GM12891 (cell line): Measurements from ENCODE around the gene FNDC7.

Experiments used
- PAX5 ChIP-seq: IDR thresholded peaks from 2 replicates; pipeline ENCODE4 v1.6.1; 2011; ENCODE audit warnings: low read length, moderate library complexity, mild to moderate bottlenecking; ENCODE audit not compliant: insufficient read depth, severe bottlenecking
- POLR2A ChIP-seq: IDR thresholded peaks from 2 replicates; pipeline ENCODE4 v1.6.1; 2011; ENCODE audit warnings: low read depth, low read length, control low read depth
- POLR2AphosphoS5 ChIP-seq: IDR thresholded peaks from 2 replicates; pipeline ENCODE4 v1.6.1; 2011; ENCODE audit warnings: low read depth, low read length, control low read depth
- POU2F2 ChIP-seq: IDR thresholded peaks from 2 replicates; pipeline ENCODE4 v1.6.1; 2011; ENCODE audit warnings: low read depth, mild to moderate bottlenecking, control low read depth, low read length, moderate library complexity
- SPI1 ChIP-seq: IDR thresholded peaks from 2 replicates; pipeline ENCODE4 v1.6.1; 2011; ENCODE audit warnings: low read depth, low read length, control low read depth
- TAF1 ChIP-seq: IDR thresholded peaks from 2 replicates; pipeline ENCODE4 v1.6.1; 2011; ENCODE audit warnings: low read depth, low read length, control low read depth

DNA sequence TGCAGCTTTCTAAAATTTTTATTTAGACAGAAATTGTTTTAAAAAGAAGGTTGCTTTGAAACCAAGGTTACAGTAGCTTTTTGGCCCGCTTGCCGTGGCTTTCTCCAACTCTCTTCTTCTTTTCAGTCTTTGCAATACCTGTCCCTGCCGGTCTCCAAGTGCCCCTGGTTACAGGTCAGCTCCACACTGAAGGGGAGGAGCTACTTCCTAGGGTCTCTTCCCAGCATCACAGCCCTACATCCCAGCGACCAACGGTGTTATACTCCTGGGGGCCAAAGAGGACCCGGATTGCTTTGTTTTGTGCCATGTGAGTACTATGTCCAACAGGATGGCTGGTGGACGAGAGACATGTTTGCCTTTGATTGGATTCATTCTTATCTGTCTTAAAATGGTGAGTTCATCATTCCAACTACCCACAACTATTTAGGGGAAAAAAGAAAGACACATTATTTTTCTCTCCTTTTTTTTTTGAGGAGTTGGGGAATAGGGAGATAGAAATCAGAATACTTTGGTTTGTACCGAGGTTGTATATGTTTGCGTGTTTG is at the start of gene FNDC7:
- TF ChIP-seq POLR2A (no peak), TAF1 (no peak), POLR2AphosphoS5 (no peak), SPI1 (no peak), POU2F2 (no peak), PAX5 (no peak)
